K562 (cell line): ENCODE results near the gene GAGE12H. TPM values are rescaled to one million over a fixed set of nuclear protein-coding genes. Genes with fewer than 3 reads are reported as not detected.

Experiments used
- polyA plus RNA-seq, 8 experiments: library from polyadenylated mRNA; depleted of rRNA in 4 of 8; stranded (reverse) in 5 of 8; unstranded in 3 of 8; fragments of >200 nt; fragmentation: Nextera tagmentation in 2 of 8; fragmentation: Illumina TruSeq in 1 of 8; extraction: Ambion mirVana in 2 of 8; extraction: Trizol in 1 of 8; gene quantifications; 2 replicates each; pipeline versions ENCODE4 v1.2.1 to v1.2.3, GENCODE V29; 2011 to 2014; ENCODE audit warnings: inconsistent platforms in 1 of 8, missing spikeins in 1 of 8
- small RNA-seq: library from RNA; depleted of rRNA; stranded (forward); fragments of <200 nt; gene quantifications from one replicate; pipeline ENCODE3, GENCODE V24; 2014
- total RNA-seq, 7 experiments: library from RNA; depleted of rRNA in 6 of 7; stranded (reverse); fragments of >200 nt in 6 of 7; fragmentation: Illumina TruSeq in 2 of 7; extraction: Trizol in 2 of 7; gene quantifications; 2 replicates each; pipeline versions ENCODE4 v1.2.1 to v1.2.3, GENCODE V29; 2011 to 2021; ENCODE audit warnings: low replicate concordance in 1 of 7

Gene GAGE12H
- total and polyA plus RNA-seq, 9 of the 15 experiments (the other 6 are each of a cell fraction or from before 2014, with no cell fraction given): 0.21 TPM; not detected in 8

Small RNA genes lying within 50 kb of the gene (small RNA-seq; reads per million reads assigned to genes)
- gene GAGE12B: not detected

Other genes with a start within 250 kb of the GAGE12H start
Only the 7 nearest of the 10 such genes appear.
- not detected in 2 replicates for gene GAGE12C, start 47.8 kb upstream of the GAGE12H start, total RNA-seq (2014; rRNA removed)
- gene GAGE12C, start 47.8 kb upstream of the GAGE12H start, total RNA-seq (2014; rRNA removed; fragmentation: Illumina TruSeq; extraction: Trizol): not detected in 2 replicates
- not detected in 2 replicates for gene GAGE12C, start 47.8 kb upstream of the GAGE12H start, total RNA-seq (2015; rRNA removed; fragmentation: Illumina TruSeq; extraction: Trizol)
- gene GAGE12C, start 47.8 kb upstream of the GAGE12H start, total RNA-seq (2021): 0.42 and 0.64 TPM in 2 replicates
- not detected in 2 replicates for gene GAGE12C, start 47.8 kb upstream of the GAGE12H start, polyA plus RNA-seq (2011; rRNA removed)
- gene GAGE12C, start 47.8 kb upstream of the GAGE12H start, polyA plus RNA-seq (2014; fragmentation: Illumina TruSeq; extraction: Trizol): not detected in 2 replicates
- gene GAGE12C, start 47.8 kb upstream of the GAGE12H start, polyA plus RNA-seq (2014; fragmentation: Nextera tagmentation; extraction: Ambion mirVana): not detected
- gene GAGE12C, start 47.8 kb upstream of the GAGE12H start, polyA plus RNA-seq (2014; rRNA removed): not detected in 2 replicates
- gene GAGE12D, start 38.2 kb upstream of the GAGE12H start, total RNA-seq (2014; rRNA removed): not detected in 2 replicates
- not detected in 2 replicates for gene GAGE12D, start 38.2 kb upstream of the GAGE12H start, total RNA-seq (2014; rRNA removed; fragmentation: Illumina TruSeq; extraction: Trizol)
- gene GAGE12D, start 38.2 kb upstream of the GAGE12H start, total RNA-seq (2015; rRNA removed; fragmentation: Illumina TruSeq; extraction: Trizol): not detected in 2 replicates
- gene GAGE12D, start 38.2 kb upstream of the GAGE12H start, total RNA-seq (2021): 0.42 and 0.64 TPM in 2 replicates
- not detected in 2 replicates for gene GAGE12D, start 38.2 kb upstream of the GAGE12H start, polyA plus RNA-seq (2011; rRNA removed)
- not detected in 2 replicates for gene GAGE12D, start 38.2 kb upstream of the GAGE12H start, polyA plus RNA-seq (2014; fragmentation: Illumina TruSeq; extraction: Trizol)
- not detected for gene GAGE12D, start 38.2 kb upstream of the GAGE12H start, polyA plus RNA-seq (2014; fragmentation: Nextera tagmentation; extraction: Ambion mirVana)
- gene GAGE12D, start 38.2 kb upstream of the GAGE12H start, polyA plus RNA-seq (2014; rRNA removed): not detected in 2 replicates
- not detected in 2 replicates for gene GAGE12E, start 28.7 kb upstream of the GAGE12H start, total RNA-seq (2014; rRNA removed)
- gene GAGE12E, start 28.7 kb upstream of the GAGE12H start, total RNA-seq (2014; rRNA removed; fragmentation: Illumina TruSeq; extraction: Trizol): 0.36 TPM in 1 of 2 replicates, not detected in the other
- 0.43 TPM in 1 of 2 replicates, not detected in the other for gene GAGE12E, start 28.7 kb upstream of the GAGE12H start, total RNA-seq (2015; rRNA removed; fragmentation: Illumina TruSeq; extraction: Trizol)
- gene GAGE12E, start 28.7 kb upstream of the GAGE12H start, total RNA-seq (2021): not detected in 2 replicates
- gene GAGE12E, start 28.7 kb upstream of the GAGE12H start, polyA plus RNA-seq (2011; rRNA removed): 0.24 TPM in 1 of 2 replicates, not detected in the other
- gene GAGE12E, start 28.7 kb upstream of the GAGE12H start, polyA plus RNA-seq (2014; fragmentation: Illumina TruSeq; extraction: Trizol): not detected in 2 replicates
- gene GAGE12E, start 28.7 kb upstream of the GAGE12H start, polyA plus RNA-seq (2014; fragmentation: Nextera tagmentation; extraction: Ambion mirVana): under 1 TPM; 0.39 to 0.45 TPM
- gene GAGE12E, start 28.7 kb upstream of the GAGE12H start, polyA plus RNA-seq (2014; rRNA removed): not detected in 2 replicates
- gene GAGE12F, start 19.1 kb upstream of the GAGE12H start, total RNA-seq (2014; rRNA removed): 0.77 and 1.7 TPM in 2 replicates
- 3.5 and 6.1 TPM in 2 replicates for gene GAGE12F, start 19.1 kb upstream of the GAGE12H start, total RNA-seq (2014; rRNA removed; fragmentation: Illumina TruSeq; extraction: Trizol)
- gene GAGE12F, start 19.1 kb upstream of the GAGE12H start, total RNA-seq (2015; rRNA removed; fragmentation: Illumina TruSeq; extraction: Trizol): 1.8 and 4.0 TPM in 2 replicates
- gene GAGE12F, start 19.1 kb upstream of the GAGE12H start, total RNA-seq (2021): 531 and 581 TPM in 2 replicates
- gene GAGE12F, start 19.1 kb upstream of the GAGE12H start, polyA plus RNA-seq (2011; rRNA removed): not detected in 2 replicates
- 15.3 and 15.5 TPM in 2 replicates for gene GAGE12F, start 19.1 kb upstream of the GAGE12H start, polyA plus RNA-seq (2014; fragmentation: Illumina TruSeq; extraction: Trizol)
- gene GAGE12F, start 19.1 kb upstream of the GAGE12H start, polyA plus RNA-seq (2014; fragmentation: Nextera tagmentation; extraction: Ambion mirVana): 10 to 100 TPM; 25.1 to 27.6 TPM
- gene GAGE12F, start 19.1 kb upstream of the GAGE12H start, polyA plus RNA-seq (2014; rRNA removed): 0.54 and 0.77 TPM in 2 replicates
- 0.77 and 1.7 TPM in 2 replicates for gene GAGE12G, start 9.5 kb upstream of the GAGE12H start, total RNA-seq (2014; rRNA removed)
- gene GAGE12G, start 9.5 kb upstream of the GAGE12H start, total RNA-seq (2014; rRNA removed; fragmentation: Illumina TruSeq; extraction: Trizol): not detected in 2 replicates
- gene GAGE12G, start 9.5 kb upstream of the GAGE12H start, total RNA-seq (2015; rRNA removed; fragmentation: Illumina TruSeq; extraction: Trizol): not detected in 2 replicates
- gene GAGE12G, start 9.5 kb upstream of the GAGE12H start, total RNA-seq (2021): 467 and 531 TPM in 2 replicates
- not detected in 2 replicates for gene GAGE12G, start 9.5 kb upstream of the GAGE12H start, polyA plus RNA-seq (2011; rRNA removed)
- not detected in 2 replicates for gene GAGE12G, start 9.5 kb upstream of the GAGE12H start, polyA plus RNA-seq (2014; fragmentation: Illumina TruSeq; extraction: Trizol)
- gene GAGE12G, start 9.5 kb upstream of the GAGE12H start, polyA plus RNA-seq (2014; fragmentation: Nextera tagmentation; extraction: Ambion mirVana): not detected
- 0.54 and 0.77 TPM in 2 replicates for gene GAGE12G, start 9.5 kb upstream of the GAGE12H start, polyA plus RNA-seq (2014; rRNA removed)
- 23.7 and 90.7 TPM in 2 replicates for gene GAGE2A, start 9.5 kb downstream of the GAGE12H start, total RNA-seq (2014; rRNA removed)
- gene GAGE2A, start 9.5 kb downstream of the GAGE12H start, total RNA-seq (2014; rRNA removed; fragmentation: Illumina TruSeq; extraction: Trizol): 81.1 and 105 TPM in 2 replicates
- gene GAGE2A, start 9.5 kb downstream of the GAGE12H start, total RNA-seq (2015; rRNA removed; fragmentation: Illumina TruSeq; extraction: Trizol): 68.2 and 72.4 TPM in 2 replicates
- gene GAGE2A, start 9.5 kb downstream of the GAGE12H start, total RNA-seq (2021): 583 and 588 TPM in 2 replicates
- gene GAGE2A, start 9.5 kb downstream of the GAGE12H start, polyA plus RNA-seq (2011; rRNA removed): 36.1 and 85.8 TPM in 2 replicates
- 32.4 and 37.7 TPM in 2 replicates for gene GAGE2A, start 9.5 kb downstream of the GAGE12H start, polyA plus RNA-seq (2014; fragmentation: Illumina TruSeq; extraction: Trizol)
- gene GAGE2A, start 9.5 kb downstream of the GAGE12H start, polyA plus RNA-seq (2014; fragmentation: Nextera tagmentation; extraction: Ambion mirVana): 10 to 100 TPM; 84.6 to 84.9 TPM
- 2.7 and 6.0 TPM in 2 replicates for gene GAGE2A, start 9.5 kb downstream of the GAGE12H start, polyA plus RNA-seq (2014; rRNA removed)
- 493 and 621 TPM in 2 replicates for gene GAGE1, start 19.1 kb downstream of the GAGE12H start, total RNA-seq (2014; rRNA removed)
- 357 and 472 TPM in 2 replicates for gene GAGE1, start 19.1 kb downstream of the GAGE12H start, total RNA-seq (2014; rRNA removed; fragmentation: Illumina TruSeq; extraction: Trizol)
- 426 and 437 TPM in 2 replicates for gene GAGE1, start 19.1 kb downstream of the GAGE12H start, total RNA-seq (2015; rRNA removed; fragmentation: Illumina TruSeq; extraction: Trizol)
- 608 and 670 TPM in 2 replicates for gene GAGE1, start 19.1 kb downstream of the GAGE12H start, total RNA-seq (2021)
- gene GAGE1, start 19.1 kb downstream of the GAGE12H start, polyA plus RNA-seq (2011; rRNA removed): 156 and 342 TPM in 2 replicates
- 204 and 215 TPM in 2 replicates for gene GAGE1, start 19.1 kb downstream of the GAGE12H start, polyA plus RNA-seq (2014; fragmentation: Illumina TruSeq; extraction: Trizol)
- gene GAGE1, start 19.1 kb downstream of the GAGE12H start, polyA plus RNA-seq (2014; fragmentation: Nextera tagmentation; extraction: Ambion mirVana): 1,000 to 10,000 TPM; 1,581 to 1,651 TPM
- gene GAGE1, start 19.1 kb downstream of the GAGE12H start, polyA plus RNA-seq (2014; rRNA removed): 356 and 549 TPM in 2 replicates